CD4-positive, alpha-beta T cell treated with Interferon alpha-2 for 1 hour (primary cell): Measurements from ENCODE around the gene CDC6.
A peak's percentile ranks its signal among the peaks of the same experiment; 100 is the strongest.

Experiments
- DNase-seq, 2 donors: peaks; one replicate each; pipeline ENCODE4 v3.0.0-alpha.2; 2020 to 2022

CDC6 gene, protein sequence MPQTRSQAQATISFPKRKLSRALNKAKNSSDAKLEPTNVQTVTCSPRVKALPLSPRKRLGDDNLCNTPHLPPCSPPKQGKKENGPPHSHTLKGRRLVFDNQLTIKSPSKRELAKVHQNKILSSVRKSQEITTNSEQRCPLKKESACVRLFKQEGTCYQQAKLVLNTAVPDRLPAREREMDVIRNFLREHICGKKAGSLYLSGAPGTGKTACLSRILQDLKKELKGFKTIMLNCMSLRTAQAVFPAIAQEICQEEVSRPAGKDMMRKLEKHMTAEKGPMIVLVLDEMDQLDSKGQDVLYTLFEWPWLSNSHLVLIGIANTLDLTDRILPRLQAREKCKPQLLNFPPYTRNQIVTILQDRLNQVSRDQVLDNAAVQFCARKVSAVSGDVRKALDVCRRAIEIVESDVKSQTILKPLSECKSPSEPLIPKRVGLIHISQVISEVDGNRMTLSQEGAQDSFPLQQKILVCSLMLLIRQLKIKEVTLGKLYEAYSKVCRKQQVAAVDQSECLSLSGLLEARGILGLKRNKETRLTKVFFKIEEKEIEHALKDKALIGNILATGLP

DNA sequence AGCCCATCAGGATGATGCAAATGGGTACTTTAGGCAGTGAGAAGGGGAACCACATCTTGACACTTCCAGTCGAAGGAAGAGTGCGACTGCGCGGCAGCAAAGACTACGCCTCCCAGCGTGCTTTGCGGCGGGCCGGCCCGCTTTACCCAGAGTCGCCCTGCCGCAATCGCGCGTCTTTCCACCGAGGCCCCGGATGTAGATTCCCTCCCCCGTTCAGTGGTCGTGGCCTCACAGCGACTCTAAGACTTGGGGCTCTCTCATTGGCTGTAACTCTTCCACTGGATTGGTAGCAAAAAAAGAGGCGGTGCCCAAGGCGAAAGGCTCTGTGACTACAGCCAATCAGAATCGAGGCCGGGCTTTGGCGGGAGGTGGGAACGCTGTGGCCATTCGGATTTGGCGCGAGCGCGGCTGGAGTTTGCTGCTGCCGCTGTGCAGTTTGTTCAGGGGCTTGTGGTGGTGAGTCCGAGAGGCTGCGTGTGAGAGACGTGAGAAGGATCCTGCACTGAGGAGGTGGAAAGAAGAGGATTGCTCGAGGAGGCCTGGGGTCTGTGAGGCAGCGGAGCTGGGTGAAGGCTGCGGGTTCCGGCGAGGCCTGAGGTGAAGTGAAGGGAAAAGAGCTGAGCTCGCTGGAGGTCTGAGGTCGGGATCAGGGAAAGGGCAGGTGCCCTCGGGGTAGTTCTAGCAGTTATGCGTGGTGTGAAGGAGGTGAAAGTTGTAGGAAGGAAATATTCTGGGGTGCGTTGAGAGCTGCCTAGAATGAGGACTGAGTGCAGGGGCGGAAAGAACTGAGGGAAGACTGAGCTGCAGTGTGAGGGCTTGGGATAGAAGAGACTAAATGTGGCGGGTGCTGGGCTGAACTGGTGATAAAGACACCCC, at the start of gene CDC6:
Gene CDC6, plus strand, starts transcription at position 386 of the 876 bp plus-strand sequence. CDS start 1,542 bp downstream, outside the sequence.
- DNase-seq: peak; percentile 99 to 100

DNA sequence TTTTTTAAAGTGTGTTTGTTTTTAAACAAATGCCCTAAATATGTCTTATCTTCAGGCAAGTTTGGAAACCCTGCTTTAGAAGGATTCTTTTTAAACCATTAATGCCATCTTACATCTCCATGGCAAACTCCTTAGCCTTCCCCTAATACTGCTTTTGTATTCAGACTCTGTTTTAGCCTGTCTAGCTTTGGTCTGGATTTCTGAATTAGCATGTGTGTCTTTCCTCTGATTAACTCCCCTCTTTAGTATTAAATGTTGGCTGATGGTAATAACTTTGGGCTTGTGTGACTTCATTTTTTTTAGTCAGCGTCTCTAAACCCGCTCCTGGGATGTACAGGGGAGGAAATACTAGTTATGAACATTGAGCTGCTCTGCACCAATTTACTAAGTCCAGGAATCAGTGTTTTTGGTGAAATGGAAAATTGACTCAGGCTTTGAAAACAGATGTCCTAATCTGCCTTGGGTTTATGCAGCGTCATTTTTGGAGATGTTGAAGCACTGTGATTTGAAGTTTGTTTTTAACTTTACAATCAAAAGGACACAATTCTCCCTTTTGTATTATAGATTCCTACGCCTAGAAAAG, 46.3 kb upstream of the CDC6 start:
- no peak for DNase-seq

DNA sequence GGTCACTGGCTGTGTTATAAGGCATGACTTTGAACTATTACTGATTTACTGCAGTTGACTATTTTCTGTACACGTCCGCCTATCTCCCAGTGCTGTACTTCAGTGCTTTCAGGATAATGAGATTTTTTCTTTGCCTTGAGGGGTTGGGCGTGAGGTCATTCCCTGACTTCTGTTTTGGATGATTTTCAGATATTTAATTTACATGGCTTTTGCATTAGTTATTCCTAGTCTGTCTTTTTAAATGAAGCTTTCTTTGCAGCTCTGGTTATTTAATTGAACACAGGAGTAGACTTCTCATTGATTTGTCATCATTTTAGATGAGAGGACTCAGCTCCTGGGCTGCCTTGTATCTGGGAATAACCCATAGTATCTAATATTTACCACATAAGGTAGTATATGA, 44.9 kb upstream of the CDC6 start:
- DNase-seq: no peak

DNA sequence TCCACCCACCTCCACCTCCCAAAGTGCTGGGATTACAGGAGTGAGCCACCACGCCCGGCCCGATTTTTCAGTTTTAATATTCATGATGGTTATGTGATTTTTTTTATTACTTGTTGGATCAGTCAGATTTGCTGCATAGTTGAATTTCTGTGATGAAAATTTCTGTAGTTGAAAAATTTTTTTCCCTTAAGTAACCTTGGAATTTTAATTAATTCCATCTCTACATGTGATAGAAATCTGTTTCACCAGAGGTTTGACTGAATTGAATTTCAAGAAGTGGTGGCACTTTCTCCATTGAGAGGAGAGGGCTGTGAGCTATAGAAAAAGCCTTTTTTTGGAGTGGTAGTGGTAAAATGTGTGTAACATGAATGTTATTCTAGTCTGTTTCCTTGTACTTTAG, 43.9 kb upstream of the CDC6 start:
- no peak for DNase-seq

DNA sequence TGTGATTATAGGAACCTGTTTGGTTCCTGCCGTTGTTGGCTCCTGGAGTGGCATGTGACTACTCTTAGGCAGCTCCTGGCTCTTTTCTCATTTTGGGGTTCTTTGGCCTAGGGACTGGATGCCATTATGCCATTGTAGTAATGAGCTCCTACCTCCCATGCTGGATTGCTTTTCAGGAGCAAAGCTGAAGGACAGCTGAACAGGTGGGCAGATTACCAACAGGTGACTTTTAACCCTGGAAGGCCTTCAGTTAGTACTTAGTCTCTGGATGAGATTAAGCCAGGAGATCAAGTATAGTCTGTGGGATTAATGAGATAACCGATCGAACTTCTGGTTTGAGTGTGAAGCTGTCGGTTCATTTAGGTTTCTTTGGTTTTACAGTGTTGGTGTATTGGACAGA, 43.4 kb upstream of the CDC6 start:
- no peak for DNase-seq

DNA sequence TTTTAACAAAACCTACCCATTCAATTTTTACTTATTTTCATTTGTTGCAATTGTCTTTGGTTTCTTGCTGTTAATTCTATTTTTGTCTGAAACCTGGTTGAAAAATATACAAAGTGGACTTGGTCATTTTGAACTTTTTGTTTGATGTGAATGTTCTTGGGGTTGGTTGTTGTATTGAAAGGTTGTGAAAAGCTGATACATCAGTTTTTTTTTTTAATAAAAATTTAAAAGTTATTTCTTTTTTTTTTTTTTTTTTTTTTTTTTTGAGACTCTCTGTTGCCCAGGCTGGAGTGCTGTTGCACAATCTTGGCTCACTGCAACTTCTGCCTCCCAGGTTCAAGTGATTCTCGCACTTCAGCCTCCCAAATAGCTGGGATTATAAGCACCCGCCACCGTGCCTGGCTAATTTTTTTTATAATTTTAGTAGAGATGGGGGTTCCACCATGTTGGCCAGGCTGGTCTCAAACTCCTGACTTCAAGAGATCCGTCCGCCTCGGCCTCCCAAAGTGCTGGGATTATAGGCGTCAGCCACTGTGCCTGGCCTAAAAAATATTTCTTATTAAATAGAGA, 39.7 kb upstream of the CDC6 start:
- no peak for DNase-seq

DNA sequence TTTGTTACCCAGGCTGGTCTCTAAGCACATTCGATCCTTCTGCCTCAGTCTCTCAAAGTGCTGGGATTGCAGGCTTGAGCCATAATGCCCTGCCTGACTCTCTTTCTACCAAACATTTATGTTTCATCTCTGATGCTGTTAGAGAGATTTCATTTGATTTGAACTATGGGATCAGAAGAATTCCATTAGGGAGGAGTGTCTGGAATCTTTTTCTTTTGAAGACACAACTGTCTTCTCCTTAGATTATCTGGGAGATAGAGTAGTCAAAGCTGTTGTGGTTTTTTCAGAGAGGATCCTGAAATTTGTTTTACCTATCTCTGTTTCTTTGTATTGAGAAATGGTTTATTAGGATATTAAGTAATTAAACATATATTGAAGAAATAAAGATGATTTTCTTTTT, 39.2 kb upstream of the CDC6 start:
- DNase-seq: no peak

DNA sequence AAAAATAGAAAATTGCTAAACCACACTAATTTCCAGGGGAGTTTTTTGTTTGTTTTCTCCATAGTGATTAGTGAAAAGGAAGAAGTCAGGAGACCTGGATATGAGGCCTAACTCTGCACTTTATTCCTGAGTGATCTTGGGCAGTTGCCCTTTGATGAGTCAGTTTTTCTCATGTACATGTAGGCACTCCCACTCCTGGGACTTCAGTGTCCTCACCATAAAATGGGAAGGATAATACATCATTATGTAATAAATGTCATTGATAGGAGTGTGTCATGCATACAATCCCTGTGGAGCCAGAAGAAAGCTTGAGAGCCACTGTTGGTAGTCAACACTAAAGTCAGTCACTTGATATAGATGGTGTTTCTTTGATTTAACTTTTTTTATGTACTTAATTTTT, 36.1 kb upstream of the CDC6 start:
- DNase-seq: no peak

DNA sequence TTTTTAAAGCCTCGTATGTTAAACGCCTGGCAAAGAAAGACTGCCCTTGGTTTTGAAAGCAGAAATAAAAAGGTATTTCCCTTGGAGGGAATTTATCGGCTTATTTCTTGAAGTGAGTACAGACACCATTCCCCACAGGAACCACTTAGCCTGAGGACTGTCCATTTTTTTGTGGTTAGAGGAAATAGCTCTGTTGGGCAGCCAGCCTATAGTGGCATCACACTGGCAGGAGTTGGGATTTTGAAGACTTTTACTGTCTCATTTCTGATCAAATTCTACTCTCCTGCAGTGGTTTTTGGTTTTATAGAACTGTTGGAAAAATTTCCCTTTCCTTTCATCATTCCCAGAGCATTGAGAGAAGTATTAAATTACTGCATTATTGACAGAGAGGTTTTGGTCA, 34.1 kb upstream of the CDC6 start:
- no peak for DNase-seq

DNA sequence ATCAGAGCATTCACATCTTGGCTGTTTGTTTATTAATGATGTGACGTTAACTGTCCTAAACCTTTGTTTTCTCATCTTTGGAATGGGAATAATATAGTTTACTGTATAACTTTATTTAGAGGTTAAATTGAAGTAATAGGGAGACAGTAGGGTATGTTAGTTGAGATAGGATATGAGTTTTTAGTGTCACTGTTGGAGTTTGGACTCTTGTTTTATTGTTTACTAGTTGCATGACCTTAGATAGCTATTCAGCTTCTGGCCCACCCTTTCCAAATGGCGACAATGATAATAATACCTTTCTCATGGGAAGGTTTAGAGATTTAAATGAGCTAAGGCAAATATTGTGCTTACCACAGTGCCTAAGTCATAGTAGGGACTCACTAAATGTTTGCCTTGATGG, 28.2 kb upstream of the CDC6 start:
- DNase-seq: no peak

DNA sequence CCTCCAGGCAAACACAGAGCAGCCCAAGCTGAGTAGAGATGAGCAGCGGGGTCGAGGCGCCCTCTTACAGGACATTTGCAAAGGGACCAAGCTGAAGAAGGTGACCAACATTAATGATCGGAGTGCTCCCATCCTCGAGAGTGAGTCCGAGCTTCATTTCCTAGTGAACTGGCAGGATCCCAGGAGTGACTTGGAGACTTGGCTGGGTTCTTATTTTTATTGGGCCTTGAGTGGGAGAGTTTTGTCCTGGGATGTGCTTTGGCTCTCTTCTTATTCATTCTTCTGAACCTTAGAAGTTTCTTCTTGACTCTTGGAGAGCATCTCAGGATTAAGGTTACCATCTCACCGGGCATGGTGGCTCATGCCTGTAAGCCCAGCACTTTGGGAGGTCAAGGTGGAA, 27.2 kb upstream of the CDC6 start:
- no peak for DNase-seq

DNA sequence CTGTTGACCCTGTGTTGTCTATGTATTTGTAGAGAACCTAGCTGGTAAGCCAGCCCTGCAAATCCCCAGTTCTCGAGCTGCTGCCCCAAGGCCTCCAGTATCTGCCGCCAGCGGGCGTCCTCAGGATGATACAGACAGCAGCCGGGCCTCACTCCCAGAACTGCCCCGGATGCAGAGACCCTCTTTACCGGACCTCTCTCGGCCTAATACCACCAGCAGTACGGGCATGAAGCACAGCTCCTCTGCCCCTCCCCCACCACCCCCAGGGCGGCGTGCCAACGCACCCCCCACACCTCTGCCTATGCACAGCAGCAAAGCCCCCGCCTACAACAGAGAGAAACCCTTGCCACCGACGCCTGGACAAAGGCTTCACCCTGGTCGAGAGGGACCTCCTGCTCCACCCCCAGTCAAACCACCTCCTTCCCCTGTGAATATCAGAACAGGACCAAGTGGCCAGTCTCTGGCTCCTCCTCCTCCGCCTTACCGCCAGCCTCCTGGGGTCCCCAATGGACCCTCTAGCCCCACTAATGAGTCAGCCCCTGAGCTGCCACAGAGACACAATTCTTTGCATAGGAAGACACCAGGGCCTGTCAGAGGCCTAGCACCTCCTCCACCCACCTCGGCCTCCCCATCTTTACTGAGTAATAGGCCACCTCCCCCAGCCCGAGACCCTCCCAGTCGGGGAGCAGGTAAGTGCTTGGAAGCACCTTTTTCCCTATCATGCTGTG, 23.1 kb upstream of the CDC6 start:
- no peak for DNase-seq

DNA sequence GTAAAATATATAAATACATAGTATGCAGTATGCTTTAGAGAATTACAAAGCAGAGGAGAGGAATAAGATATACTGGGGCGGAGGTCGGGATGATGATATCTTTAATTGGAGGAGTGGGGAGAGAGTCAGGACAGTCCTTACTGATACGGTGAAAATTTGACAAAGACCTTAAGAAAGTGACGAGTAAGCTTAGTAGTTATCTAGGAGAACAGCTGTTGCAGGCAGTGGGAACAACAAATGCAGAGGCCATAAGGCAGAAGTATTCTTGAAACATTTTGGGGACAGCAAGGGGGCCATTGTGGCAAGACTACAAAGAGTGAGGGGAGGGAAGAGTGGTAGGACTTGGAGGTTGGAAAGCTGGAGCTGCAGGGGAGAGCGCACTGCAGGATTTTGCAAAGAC, 22.3 kb upstream of the CDC6 start:
- no peak for DNase-seq

DNA sequence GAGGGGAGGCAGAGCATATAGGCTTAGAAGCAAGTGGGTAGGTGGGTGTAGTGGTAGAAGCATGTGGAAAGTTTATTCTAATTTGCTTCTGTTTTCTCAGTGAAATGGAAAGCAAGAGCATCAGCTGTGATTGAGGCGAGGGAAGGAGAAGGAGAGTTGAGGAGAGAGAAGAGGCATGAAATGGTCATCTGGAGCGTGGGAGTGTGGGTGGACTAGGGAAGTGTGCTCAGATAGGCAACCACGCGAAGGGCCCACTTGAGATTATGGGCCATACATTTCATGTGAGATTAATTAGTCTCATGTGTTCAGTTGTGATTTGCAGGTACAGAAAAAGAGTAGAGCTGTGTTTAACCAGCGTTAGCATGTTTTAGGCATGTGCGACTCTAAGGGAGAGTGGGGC, 20.8 kb upstream of the CDC6 start:
- no peak for DNase-seq

DNA sequence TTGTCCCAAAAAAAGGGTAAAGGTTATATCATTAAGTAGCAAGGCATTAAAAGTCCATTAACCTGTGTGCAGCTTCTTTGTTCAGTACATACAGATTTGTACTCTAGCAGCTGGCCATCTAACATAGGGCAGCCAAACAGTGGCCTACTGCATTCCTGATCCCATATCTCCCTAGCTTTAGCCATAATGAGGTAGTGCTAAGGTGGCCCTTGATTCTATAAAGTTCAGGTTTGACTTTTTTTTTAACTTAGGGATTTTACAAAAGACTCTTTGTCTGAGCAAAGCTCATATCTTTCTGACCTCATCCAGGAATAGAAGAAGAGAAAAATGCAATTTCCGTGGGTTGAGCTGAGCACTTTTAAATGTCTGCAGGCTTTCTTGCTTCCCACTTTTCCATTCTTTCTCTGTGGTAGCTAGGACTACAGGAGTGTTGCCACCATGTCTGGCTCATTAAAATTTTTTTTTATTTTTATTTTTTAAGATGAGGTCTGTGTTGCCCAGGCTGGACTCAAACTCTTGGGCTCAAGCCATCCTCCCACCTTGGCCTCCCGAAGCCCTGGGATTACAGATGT, 19.5 kb upstream of the CDC6 start:
- DNase-seq: no peak

DNA sequence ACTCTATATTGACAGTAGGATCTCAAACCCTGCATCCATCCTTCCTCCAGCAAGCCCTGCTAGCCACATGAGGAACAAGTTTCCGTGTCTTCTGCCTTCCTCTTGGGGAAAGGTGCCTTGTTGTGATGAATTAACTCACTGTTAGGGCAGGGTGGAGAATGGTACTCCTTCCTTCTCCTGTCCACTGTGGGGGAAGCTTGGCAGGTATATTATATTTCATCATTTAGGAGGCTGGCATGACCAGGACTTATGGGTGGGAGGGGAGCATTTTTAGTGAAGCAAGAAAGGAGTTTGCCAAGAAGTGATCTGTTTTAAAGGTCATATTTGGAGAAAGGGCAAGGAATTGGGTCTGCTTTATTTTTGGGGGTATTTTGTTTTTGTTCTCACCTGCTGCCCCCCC, 9.3 kb upstream of the CDC6 start:
- DNase-seq: no peak

DNA sequence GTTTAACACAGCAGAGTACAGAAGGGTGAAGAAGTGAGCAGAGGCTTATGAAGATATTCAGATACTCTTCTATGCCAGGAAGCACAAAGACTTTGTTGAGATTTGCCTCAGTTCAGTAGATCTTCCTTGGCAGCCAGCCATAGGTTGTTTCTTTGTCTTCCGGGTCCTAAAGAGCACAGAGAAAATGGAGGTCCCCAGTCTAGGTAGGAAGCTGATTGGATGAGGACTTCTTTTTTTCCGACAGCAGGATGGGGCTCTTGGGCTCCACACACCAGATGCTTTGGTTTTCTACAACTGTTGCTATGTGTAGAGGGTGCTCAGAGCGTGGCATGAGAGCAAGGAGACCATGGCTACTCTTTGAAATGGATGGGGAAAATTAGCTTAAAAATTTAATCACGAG, 8.3 kb upstream of the CDC6 start:
- no peak for DNase-seq

DNA sequence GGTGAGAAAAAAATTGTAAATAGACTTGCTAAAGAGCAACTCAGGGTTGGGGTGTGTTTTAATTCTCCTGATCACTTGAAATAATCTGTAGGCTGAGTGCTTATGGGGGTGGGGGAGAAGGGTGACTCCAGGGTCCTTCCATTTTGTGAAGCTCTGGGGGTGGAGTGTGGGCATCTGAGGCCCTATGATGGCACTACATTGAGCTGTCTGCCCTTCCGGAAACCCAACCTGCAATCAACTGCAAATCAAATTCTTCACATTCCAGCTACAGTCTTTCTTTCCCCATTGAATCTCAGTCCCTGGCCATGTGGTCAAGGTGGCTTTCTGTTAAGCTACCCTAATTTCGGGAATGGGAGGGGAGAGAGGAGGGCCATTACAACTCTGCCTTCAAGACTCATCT, 6.0 kb upstream of the CDC6 start:
- peak in 1 of 2 donors; percentile 23 for DNase-seq

DNA sequence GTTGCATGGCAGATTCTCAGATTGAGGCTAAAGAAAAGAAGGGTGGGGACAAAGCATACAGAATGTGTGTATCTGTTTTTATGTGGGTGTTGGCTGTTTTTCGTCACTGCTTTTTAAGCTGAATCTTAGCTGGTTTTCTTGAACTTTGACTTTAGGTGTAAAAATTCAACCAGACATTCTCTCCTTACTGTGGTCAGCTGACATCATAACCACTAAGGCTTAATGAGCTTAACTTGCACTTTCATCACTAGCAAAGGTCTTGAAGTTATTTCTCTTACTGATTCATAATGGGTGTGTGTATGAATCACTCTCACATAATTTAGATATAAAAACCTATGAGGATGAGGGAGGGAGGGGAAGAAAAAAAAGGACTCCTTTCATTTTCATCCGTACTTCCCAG, 4.0 kb upstream of the CDC6 start:
- peak in 1 of 2 donors; percentile 55 for DNase-seq

DNA sequence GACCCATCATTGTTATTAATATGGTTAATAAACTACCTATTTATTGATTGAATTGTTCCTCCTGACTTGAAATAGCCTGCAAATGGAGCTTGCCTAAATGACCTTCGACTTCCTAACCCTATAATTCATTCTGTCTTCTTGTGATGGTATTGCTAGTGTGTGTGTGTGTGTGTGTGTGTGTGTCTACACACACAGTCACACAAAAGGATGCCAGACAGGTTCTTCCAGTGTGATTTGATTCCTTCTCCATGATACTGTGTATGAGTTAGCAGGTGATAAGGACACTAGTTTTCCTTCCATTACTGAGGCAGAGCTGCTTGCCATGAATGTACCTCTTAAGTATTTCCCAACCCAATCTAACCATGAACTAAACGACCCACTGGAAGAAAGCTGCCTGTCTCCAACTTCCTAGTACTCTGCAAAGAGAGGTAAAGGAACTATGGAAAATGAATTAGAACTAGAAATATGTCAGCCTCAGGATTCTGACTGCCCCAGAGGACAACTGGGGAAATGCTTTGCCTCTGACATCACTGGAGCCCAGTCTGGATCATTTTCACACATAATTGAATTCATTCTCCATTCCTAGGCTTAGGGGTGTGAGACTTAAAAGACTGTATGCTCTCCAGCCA, 3.5 kb upstream of the CDC6 start:
- DNase-seq: no peak

DNA sequence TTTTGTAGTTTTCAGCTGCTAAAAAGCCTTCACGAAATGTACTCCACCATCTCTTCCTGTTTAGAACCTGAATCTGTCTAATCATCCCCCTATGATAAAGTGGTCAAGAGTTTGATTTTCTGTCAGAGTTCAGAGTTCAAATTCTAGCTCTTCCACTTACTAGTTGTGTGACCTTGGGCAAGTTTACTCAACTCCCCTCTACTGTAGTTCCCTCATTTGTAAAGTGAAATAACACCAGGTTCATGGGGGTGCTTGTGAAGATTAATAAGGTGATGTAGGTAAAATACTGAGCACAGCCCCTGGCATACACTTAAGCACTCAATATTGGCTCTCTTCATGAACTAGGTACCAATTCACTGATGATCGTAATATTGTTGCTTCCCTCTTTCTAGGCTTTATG, 1.2 kb upstream of the CDC6 start:
- no peak for DNase-seq

DNA sequence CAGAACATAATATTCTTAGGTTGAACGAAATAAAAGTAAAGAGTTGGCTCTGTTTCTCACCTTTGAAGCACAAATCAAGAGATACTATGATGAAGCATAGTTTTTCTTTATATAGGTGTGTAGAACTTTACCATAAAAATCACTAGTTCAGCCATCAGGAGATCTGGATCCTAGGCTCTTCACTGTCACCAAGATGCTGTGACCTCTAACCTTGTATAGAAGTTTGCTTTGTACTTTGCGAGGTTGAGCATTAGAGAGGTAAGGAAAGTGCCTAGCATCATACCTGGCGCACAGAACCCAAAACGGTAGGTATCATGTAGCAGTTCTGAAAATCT, 553 bp upstream of the CDC6 start:
- no peak for DNase-seq
